ENCODE data around the gene NISCH.

Gene NISCH

DNA sequence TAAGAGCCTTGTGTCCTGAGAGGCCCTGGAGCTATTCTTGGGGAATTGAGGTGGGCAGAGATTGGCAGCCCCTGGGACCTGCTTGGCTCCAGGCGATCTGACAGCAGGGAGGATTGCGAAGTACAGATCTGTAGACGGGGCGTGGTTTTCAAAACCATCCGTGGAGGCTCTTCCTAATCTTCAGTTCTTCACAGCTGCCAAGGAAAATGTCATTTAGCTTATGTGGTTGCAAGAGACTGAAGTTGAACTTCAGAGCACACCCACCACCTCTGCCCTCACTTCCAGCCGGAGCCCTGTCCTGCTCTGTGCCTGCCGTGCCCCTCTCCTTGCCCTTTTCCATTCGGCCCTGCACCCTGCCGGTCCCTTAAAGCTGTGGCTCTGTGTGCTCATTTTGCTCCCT lies 12.9 kb downstream of the NISCH start:
- TF ChIP-seq TEAD4 (IDR thresholded peaks at IDR 0.05) (no peak), EGR1 (IDR thresholded peaks at IDR 0.05) (no peak), EP300 (IDR thresholded peaks at IDR 0.05; ENCODE audit: borderline replicate concordance) (no peak), NFIC (IDR thresholded peaks at IDR 0.05) (no peak), TCF12 (IDR thresholded peaks at IDR 0.05; ENCODE audit: low read depth) (no peak), YY1 (IDR thresholded peaks at IDR 0.05; ENCODE audit: low read depth) (no peak), CREB1 (IDR thresholded peaks at IDR 0.05; ENCODE audit: low read depth) (no peak), RAD21 (IDR thresholded peaks at IDR 0.05; ENCODE audit: low read depth) (no peak), TAF1 (IDR thresholded peaks at IDR 0.05; ENCODE audit: low read depth) (no peak), FOXM1 (IDR thresholded peaks at IDR 0.05; ENCODE audit: borderline replicate concordance, low read depth) (no peak)
- TF ChIP-seq, protein P1, sequence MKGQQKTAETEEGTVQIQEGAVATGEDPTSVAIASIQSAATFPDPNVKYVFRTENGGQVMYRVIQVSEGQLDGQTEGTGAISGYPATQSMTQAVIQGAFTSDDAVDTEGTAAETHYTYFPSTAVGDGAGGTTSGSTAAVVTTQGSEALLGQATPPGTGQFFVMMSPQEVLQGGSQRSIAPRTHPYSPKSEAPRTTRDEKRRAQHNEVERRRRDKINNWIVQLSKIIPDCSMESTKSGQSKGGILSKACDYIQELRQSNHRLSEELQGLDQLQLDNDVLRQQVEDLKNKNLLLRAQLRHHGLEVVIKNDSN (IDR thresholded peaks at IDR 0.05): no peak
- TF ChIP-seq, protein P2, sequence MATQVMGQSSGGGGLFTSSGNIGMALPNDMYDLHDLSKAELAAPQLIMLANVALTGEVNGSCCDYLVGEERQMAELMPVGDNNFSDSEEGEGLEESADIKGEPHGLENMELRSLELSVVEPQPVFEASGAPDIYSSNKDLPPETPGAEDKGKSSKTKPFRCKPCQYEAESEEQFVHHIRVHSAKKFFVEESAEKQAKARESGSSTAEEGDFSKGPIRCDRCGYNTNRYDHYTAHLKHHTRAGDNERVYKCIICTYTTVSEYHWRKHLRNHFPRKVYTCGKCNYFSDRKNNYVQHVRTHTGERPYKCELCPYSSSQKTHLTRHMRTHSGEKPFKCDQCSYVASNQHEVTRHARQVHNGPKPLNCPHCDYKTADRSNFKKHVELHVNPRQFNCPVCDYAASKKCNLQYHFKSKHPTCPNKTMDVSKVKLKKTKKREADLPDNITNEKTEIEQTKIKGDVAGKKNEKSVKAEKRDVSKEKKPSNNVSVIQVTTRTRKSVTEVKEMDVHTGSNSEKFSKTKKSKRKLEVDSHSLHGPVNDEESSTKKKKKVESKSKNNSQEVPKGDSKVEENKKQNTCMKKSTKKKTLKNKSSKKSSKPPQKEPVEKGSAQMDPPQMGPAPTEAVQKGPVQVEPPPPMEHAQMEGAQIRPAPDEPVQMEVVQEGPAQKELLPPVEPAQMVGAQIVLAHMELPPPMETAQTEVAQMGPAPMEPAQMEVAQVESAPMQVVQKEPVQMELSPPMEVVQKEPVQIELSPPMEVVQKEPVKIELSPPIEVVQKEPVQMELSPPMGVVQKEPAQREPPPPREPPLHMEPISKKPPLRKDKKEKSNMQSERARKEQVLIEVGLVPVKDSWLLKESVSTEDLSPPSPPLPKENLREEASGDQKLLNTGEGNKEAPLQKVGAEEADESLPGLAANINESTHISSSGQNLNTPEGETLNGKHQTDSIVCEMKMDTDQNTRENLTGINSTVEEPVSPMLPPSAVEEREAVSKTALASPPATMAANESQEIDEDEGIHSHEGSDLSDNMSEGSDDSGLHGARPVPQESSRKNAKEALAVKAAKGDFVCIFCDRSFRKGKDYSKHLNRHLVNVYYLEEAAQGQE (IDR thresholded peaks at IDR 0.05; ENCODE audit: low read depth): no peak

DNA sequence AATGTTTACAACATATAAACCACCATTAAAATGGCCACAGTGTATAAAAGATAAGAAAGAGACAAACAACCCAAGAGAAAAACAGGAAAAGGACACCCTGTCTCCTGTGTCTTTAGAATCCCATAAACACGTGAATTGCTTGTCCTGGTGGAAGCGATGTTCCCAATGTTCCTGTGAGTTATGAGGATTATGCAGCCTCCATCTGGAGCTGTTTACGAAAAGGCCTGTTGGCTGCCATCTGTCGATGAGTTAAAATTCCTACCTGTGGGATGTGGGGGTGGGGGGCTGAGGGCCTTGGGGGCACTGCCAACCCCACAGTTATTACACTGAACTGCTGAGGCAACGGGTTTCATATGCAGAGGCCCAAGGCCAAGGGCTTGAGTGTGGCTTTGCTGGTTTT lies 13.6 kb downstream of the NISCH start:
- no peak for TF ChIP-seq CREB1 (IDR thresholded peaks at IDR 0.05; ENCODE audit: low read depth)
- TF ChIP-seq YY1 (IDR thresholded peaks at IDR 0.05; ENCODE audit: low read depth): no peak
- no peak for TF ChIP-seq TAF1 (IDR thresholded peaks at IDR 0.05; ENCODE audit: low read depth)
- no peak for TF ChIP-seq ZBTB7A (IDR thresholded peaks at IDR 0.05; ENCODE audit: low read depth)
- TF ChIP-seq, protein P2 (IDR thresholded peaks at IDR 0.05; ENCODE audit: low read depth): no peak
- no peak for TF ChIP-seq NFIC (IDR thresholded peaks at IDR 0.05)
- no peak for TF ChIP-seq TEAD4 (IDR thresholded peaks at IDR 0.05)
- TF ChIP-seq, protein P1 (IDR thresholded peaks at IDR 0.05): no peak
- TF ChIP-seq EP300 (IDR thresholded peaks at IDR 0.05; ENCODE audit: borderline replicate concordance): no peak
- TF ChIP-seq TCF12 (IDR thresholded peaks at IDR 0.05; ENCODE audit: low read depth): no peak
- no peak for TF ChIP-seq RAD21 (IDR thresholded peaks at IDR 0.05; ENCODE audit: low read depth)
- TF ChIP-seq, protein P3, sequence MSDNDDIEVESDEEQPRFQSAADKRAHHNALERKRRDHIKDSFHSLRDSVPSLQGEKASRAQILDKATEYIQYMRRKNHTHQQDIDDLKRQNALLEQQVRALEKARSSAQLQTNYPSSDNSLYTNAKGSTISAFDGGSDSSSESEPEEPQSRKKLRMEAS (IDR thresholded peaks at IDR 0.05): no peak
- no peak for TF ChIP-seq CEBPB (IDR thresholded peaks at IDR 0.05)
- TF ChIP-seq EGR1 (IDR thresholded peaks at IDR 0.05): no peak
- TF ChIP-seq FOXM1 (IDR thresholded peaks at IDR 0.05; ENCODE audit: borderline replicate concordance, low read depth): no peak

DNA sequence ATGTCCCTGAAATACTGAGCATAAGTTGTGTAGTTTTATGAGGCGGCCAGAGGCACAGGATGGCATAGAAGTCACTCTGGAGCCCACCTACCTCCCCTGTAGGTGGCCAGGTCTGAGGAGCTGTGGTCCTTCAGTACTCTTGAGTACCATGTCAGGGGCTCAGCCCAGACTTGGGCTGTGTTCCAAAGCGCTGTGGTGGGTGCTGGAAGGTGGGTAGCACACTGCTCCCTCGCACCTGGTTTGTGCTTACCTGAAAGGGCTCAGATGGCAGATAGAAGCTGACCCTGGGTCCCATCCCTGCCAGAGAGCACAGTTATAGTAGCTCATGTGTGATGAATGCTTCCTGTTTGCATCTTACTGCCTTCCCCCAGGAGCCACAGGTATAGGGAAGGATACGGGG lies 15.5 kb downstream of the NISCH start:
- no peak for TF ChIP-seq YY1 (IDR thresholded peaks at IDR 0.05; ENCODE audit: low read depth)
- no peak for TF ChIP-seq RAD21 (IDR thresholded peaks at IDR 0.05; ENCODE audit: low read depth)
- TF ChIP-seq CEBPB (IDR thresholded peaks at IDR 0.05): no peak
- TF ChIP-seq CREB1 (IDR thresholded peaks at IDR 0.05; ENCODE audit: low read depth): no peak
- no peak for TF ChIP-seq TCF12 (IDR thresholded peaks at IDR 0.05; ENCODE audit: low read depth)
- TF ChIP-seq ZBTB7A (IDR thresholded peaks at IDR 0.05; ENCODE audit: low read depth): no peak
- no peak for TF ChIP-seq FOXM1 (IDR thresholded peaks at IDR 0.05; ENCODE audit: borderline replicate concordance, low read depth)
- TF ChIP-seq EGR1 (IDR thresholded peaks at IDR 0.05): no peak
- no peak for TF ChIP-seq TAF1 (IDR thresholded peaks at IDR 0.05; ENCODE audit: low read depth)

DNA sequence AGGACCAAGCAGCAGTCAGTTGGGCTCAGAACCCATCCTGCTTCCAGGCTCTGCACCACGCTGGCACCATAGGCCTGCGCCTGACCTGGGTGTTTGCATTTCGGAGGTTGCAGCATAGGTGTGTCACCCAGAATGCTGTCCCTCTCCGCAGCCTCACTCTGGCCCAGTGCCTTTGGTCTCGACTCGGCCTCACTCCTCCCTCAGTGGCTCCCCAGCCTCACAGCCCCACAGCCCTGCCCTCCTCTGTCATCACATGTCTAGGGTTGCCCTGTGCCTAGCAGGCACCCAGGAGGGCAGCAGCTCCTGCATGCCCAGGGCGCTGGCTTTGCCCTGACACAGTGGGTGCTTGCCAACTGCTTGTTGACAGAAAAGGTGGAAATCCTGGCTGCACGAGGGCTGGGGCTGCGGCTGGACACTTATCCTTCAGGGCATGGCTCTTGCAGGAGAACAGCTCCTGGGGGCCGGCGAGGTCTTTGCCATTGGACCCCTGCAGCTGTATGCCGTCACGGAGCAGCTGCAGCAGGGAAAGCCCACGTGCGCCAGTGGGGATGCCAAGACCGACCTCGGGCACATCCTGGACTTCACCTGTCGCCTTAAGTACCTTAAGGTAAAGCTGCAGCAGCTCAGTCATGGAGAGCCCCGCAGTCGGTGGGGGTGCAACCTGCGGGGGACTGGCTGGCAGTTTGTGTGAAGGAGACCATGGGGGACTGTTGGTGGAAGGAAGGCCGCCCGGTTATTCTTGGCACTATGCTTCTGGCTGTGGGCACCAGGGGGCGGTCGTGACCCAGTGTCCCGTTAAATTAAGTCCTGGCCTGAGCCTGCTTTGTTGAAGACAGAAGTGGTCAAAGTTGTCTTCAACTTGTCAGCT lies 16.2 kb downstream of the NISCH start:
- TF ChIP-seq, protein P1 (IDR thresholded peaks at IDR 0.05): no peak
- TF ChIP-seq RAD21 (IDR thresholded peaks at IDR 0.05; ENCODE audit: low read depth): peak; percentile 41

DNA sequence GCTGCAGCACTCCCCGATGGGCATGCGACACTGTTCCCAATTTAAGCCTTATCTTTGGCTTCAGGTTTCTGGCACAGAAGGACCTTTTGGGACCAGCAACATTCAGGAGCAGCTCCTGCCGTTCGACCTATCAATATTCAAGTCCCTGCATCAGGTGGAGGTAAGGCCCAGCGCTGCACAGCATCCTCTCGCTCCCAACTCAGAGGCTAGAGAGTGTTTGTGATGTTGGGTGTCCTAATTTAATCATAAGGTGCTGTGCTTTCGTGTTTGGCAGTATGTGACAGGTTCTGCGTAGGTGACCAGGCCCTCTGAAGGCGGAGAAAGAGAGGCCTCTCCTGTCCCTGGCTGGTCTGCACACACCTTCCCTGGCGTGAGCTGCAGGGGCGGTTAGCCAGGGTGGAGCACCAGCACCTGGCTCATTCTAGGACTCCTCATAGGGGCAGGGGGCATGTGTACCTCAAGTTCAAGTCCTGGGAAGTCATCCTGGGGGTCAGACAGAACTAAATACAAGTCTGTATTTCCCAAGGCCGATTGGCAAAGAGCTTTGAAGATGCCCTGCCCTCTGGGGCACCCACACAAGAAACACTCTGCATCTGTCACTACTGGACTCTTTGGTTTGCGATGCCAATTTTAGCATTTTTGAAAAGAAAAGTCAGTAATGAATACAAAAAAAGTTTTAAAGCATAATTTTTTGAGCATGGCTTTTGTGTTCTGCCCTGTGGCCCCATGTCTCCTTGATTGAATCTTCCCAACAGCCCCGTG lies 17.0 kb downstream of the NISCH start:
- TF ChIP-seq, protein P2 (IDR thresholded peaks at IDR 0.05; ENCODE audit: low read depth): no peak
- TF ChIP-seq RAD21 (IDR thresholded peaks at IDR 0.05; ENCODE audit: low read depth) (no peak), NFIC (IDR thresholded peaks at IDR 0.05) (no peak), ZBTB7A (IDR thresholded peaks at IDR 0.05; ENCODE audit: low read depth) (no peak), TAF1 (IDR thresholded peaks at IDR 0.05; ENCODE audit: low read depth) (no peak)

Measured in Ishikawa (cell line).